Activated CD8-positive, alpha-beta memory T cell treated with anti-CD3 and anti-CD28 coated beads, Interleukin-2, amount 50 U/mL, for 4 hours (primary cell): ENCODE results near the gene PRLH.
A peak's percentile ranks its signal among the peaks of the same experiment; 100 is the strongest.
"Not testable (repeated sequence)": the region's sequence is repeated elsewhere in the genome, so short reads cannot be mapped to it uniquely, and the experiment has no call there.

Experiments used
- DNase-seq: peaks from one replicate; pipeline ENCODE4 v3.0.0-alpha.2; 2020

Gene PRLH

GRCh38 chr2:237602409-237602808 lies 36.0 kb downstream of the PRLH start:
- no peak for DNase-seq

GRCh38 chr2:237603049-237603717 lies 36.8 kb downstream of the PRLH start:
- no peak for DNase-seq

- DNase-seq = peak; percentile 33
Measured at GRCh38 chr2:237603718-237604362, 37.5 kb downstream of the PRLH start.

GRCh38 chr2:237604391-237604790 lies 38.0 kb downstream of the PRLH start:
- DNase-seq = no peak

GRCh38 chr2:237604960-237605359 lies 38.6 kb downstream of the PRLH start:
- DNase-seq = no peak

GRCh38 chr2:237606522-237606921 lies 40.1 kb downstream of the PRLH start:
- DNase-seq = not testable (repeated sequence)

GRCh38 chr2:237612527-237613357 lies 46.4 kb downstream of the PRLH start:
- no peak for DNase-seq

- no peak for DNase-seq
Measured at GRCh38 chr2:237613679-237614078, 47.3 kb downstream of the PRLH start.

- DNase-seq = no peak
Measured at GRCh38 chr2:237614151-237614720, 47.9 kb downstream of the PRLH start.

GRCh38 chr2:237615631-237616249 lies 49.4 kb downstream of the PRLH start:
- no peak for DNase-seq

- no peak for DNase-seq
Measured at GRCh38 chr2:237616373-237616733, 50.0 kb downstream of the PRLH start.
